HUDEP-2 (cell line): ENCODE results near the gene FGD6.
"Not testable (repeated sequence)": the region's sequence is repeated elsewhere in the genome, so short reads cannot be mapped to it uniquely, and the experiment has no call there.

Experiments used
- DNase-seq, 76 experiments: peaks; one replicate each; lab custom pipeline; 2025; ENCODE audit not compliant: unreplicated experiment in 76 of 76; lab: John Stamatoyannopoulos, UW

FGD6 gene

GRCh38 chr12:95206916-95207315 lies 10.4 kb downstream of the FGD6 start:
- no peak for DNase-seq

DNA sequence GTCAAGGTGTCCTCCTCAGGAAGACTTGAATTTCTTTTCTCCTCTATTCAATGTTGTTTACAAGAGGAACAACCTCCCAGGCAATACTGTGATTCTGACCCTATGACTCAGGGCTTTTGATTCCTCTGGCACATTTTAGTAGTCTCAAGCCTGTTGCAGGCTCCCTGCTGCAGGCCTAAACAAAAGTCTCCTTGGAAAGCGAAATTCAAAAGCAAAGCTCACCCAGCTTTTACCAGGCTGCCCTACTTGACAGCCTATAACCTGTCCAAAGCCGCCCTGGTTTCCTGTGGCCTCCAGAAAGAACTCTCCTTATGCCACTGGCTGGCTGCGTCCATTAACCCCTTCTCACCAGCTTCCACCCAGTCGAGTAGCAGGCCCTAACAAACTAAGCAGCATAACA lies 11.6 kb downstream of the FGD6 start:
- DNase-seq, result no peak

DNA sequence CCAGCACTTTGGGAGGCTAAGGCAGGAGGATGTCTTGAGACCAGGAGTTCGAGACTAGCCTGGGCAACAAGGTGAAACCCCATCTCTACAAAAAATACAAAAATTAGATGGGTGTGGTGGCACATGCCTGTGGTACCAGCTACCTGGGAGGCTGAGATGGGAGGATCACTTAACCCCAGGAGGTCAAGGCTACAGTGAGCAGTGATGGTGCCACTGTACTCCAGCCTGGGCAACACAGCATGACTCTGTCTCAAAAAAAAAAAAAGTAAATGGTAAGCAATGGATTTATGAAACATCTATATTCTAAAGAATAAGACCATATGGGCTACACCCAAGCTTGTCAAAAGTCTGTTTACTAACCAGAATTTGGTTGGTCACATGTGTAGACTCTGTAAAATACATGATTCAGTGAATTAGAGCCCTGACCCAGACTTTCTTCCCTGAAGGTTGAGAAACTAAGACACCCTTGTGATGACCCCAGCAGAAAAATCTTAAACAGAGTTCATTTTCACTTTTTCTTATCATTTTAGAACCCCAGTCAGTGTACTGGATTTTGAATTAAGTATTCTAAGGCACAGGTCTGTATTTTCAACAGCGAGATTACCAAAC lies 12.1 kb downstream of the FGD6 start:
- DNase-seq, result no peak

- DNase-seq, result peak in 1 of 76 experiments; percentile 2
These were observed 13.0 kb downstream of the FGD6 start for GRCh38 chr12:95204141-95204866.

GRCh38 chr12:95203487-95204030 lies 13.7 kb downstream of the FGD6 start:
- no peak for DNase-seq

GRCh38 chr12:95202691-95203486 lies 14.4 kb downstream of the FGD6 start:
- DNase-seq, result no peak

GRCh38 chr12:95201056-95201670 lies 16.1 kb downstream of the FGD6 start:
- DNase-seq, result no peak

- DNase-seq, result no peak
These were observed 17.0 kb downstream of the FGD6 start for GRCh38 chr12:95200128-95200894.

DNA sequence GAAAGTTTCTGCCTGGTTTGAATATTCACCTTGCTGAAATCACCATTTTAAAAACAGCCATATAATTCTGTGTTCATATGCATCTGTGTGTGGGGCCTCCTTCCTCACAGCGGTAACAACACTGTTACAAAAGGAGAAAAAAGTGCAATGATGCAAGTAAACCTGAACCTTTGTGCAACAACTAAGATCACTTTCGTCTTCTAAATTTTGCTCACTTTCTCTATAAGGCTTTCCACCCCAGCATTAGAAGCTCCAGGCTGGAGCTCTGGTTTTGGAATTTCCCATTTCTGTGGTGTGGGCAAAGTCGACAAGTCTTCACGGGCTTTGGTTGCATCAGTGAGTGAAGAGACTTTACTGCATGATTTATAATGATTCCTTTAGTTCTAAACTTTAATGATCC lies 18.4 kb downstream of the FGD6 start:
- no peak for DNase-seq

DNA sequence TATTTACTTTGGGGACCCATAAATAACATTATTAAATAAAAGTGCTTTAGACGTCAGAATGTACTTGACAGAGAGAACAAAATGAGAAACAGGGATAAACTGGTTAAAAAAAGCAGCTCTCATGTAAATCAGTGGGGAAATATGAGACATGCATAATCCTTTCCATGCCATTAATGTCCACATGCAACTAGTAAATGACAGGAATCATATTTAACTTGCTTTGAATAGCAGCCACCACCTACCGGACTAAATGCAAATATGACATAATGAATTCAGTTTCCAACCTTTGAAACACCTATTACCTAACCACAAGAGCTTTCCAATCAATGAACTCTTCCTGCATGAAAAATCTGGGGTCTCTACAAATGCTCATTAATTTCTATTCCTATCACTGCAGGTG lies 19.6 kb downstream of the FGD6 start:
- DNase-seq, result no peak

- DNase-seq, result not testable (repeated sequence)
These were observed 20.2 kb downstream of the FGD6 start for GRCh38 chr12:95196875-95197569.

DNA sequence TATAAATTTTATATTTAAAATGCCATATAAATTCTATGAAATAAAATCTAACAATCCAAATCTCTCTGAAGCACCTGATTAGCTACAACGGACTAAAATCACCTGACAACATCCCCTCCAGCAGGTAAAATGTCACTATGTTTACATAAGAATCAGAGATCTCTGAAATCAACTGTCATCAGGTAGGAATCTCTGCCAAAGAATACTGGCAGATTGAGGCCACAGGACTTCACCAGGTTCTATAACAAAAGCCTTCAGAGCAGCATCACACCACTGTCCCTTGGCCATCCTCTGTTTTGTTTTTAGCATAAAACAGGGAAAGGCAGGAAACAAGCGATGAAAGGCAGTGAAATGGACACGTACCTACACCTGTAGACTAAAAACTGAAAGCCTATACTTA lies 22.1 kb downstream of the FGD6 start:
- DNase-seq, result no peak

- DNase-seq, result no peak
These were observed 24.1 kb downstream of the FGD6 start for GRCh38 chr12:95193139-95193538.

DNA sequence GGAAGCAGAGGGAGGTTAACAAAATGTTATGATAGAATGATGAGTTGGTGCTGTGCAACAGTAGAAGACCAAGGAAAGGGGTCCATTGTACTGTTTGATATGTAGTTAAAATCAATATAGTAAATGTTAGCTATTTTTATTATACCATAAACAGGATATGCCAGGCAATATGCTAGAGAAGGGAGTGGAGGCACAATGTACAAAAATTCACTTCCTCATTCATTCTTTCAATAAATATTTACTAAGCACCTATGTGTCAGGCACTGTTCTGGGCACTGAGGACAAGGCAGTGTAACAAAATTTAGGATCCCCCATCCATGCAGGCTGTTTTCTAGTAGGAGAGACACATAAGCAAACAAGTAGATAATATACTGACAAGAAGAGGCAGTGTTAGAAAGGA lies 25.0 kb downstream of the FGD6 start:
- no peak for DNase-seq

DNA sequence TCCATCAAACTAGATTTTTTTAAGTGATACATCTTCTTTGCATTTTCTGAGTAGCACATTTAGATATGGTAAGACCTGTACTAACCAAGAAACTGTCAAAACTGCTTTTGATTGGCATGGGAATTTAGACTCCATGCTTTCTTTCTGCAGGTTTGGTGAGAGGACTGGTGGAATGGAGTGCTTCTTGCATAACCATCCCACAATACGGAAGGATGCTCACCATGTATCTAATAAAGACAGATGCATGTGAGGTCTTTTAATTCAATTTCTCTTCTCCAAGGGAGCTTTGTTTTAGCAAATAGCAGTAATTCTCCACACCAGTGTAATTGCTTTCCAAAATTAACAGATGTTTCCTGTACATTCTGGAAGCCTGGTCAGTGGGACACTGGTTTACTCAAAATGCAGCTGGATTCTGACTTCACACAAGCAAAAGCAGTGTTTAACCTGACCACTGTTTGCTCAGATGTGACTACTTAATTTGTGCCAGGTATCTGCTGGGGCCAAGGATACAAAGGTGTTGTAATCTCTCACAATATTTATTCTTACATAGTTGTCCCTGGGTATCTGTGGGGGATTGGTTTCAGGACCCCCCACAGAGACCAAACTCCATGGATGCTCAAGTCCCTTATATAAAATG lies 26.1 kb downstream of the FGD6 start:
- DNase-seq, result no peak

DNA sequence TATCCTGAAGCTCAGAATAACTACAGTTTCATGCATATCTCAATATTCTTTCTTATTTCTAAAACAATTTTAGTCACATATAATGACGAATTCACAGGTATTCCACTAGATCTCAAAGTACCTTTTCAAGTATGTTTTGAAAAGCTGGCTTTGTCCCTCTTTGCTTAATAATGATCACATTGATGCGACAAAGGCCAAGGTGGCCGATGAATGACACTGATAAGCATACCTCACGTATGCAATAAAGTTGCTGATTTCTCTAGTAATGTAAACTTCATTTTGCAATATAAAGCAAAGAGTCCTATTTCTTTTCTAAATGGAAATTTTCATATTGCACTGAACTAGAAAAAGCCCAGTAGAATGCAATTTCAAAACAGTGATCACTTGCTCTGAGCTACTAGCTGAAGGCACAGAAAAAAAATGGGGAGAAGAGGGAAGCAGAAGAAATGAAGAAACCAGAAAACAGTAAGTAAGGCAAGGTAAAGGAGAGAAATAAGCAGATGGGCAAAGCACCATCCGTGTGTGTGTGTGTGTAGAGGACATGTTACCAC lies 29.3 kb downstream of the FGD6 start:
- DNase-seq, result no peak

DNA sequence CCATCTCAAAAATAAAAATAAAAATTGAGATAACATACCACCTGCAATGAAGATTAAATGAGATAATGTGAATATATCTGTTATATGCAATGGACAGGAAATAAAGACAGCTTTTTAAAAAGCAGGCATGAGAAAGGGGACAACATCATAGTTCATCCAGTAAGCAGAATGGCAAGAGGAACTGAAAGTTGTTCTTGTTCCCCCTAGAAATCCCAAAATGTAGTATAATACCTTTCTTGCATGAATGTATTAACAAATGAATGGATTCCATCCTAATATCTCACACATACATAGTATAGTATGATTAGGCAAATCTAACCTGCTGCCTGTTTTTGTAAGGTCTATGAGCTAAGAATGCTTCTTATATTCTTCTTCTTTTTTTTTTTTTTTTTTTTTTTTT lies 31.4 kb downstream of the FGD6 start:
- no peak for DNase-seq

GRCh38 chr12:95185072-95185471 lies 32.2 kb downstream of the FGD6 start:
- no peak for DNase-seq

DNA sequence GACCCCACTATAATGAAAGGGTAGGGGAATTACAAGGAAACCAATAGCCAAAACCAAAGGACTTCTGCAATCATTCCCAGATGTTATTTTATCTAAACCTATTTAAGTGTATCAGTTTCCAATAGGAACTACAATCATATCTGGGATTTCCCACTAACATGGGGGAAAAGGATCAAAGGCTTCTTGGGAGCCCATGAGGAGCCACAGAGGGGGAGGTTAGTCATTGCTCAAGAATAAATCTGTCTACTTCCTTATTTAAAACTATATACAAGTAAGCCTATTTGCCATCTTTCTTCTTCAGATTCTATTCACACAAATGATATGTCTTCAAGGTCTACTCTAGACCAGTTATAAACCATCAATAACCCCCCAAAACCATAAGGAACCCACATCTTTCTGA lies 33.1 kb downstream of the FGD6 start:
- no peak for DNase-seq
